ENCODE measurements around the gene SLC35D2. TPM values are rescaled to one million over a fixed set of nuclear protein-coding genes. Genes with fewer than 3 reads are reported as not detected.

Gene SLC35D2
- total RNA-seq, 1 donor from 2014 or later, result 19.0 TPM

DNA sequence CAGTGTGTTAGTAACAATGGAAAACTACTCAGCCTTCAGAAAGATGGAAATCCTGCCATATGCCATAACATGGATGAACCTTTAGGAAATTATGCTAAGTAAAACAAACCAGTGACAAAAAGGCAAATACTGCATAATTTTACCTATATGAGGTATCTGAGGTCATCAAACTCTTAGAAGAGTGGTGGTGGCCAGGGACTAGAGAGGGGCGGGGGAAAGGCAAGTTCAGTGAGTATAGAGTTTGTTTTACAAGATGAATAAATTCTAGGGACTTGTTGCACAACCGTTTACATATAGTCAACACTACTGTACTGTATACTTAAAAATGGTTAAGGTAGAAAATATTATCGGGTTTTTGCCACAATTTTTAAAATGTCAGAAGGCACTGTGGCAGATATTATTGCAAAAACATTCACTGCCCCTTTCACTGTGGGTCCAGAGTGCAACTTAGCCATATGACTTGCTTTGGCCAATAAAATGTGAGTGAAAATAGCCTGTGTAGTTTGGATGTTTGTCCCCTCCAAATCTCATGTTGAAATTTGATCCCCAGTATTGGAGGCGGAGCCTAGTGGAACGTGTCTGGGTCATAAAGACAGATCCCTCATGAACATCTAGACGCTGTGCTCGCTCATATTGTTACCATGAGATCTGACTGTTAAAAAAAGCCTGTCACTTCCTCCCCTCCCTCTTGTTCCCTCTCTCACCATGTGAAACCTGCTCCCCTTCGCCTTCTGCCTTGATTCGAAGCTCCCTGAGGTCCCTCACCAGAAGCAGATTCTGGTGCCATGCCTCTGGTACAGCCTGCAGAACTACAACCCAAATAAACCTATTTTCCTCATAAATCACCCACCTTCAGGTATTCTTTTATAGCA, 25.1 kb upstream of the SLC35D2 start:
- TF ChIP-seq, protein P1, sequence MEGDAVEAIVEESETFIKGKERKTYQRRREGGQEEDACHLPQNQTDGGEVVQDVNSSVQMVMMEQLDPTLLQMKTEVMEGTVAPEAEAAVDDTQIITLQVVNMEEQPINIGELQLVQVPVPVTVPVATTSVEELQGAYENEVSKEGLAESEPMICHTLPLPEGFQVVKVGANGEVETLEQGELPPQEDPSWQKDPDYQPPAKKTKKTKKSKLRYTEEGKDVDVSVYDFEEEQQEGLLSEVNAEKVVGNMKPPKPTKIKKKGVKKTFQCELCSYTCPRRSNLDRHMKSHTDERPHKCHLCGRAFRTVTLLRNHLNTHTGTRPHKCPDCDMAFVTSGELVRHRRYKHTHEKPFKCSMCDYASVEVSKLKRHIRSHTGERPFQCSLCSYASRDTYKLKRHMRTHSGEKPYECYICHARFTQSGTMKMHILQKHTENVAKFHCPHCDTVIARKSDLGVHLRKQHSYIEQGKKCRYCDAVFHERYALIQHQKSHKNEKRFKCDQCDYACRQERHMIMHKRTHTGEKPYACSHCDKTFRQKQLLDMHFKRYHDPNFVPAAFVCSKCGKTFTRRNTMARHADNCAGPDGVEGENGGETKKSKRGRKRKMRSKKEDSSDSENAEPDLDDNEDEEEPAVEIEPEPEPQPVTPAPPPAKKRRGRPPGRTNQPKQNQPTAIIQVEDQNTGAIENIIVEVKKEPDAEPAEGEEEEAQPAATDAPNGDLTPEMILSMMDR (conservative IDR thresholded peaks at IDR 0.05), result no peak
- Mint-ChIP-seq H3K4me1 (peaks cover 23% of the 10 kb centered on the region), H3K27ac (ENCODE audit: unreplicated experiment) (no peak overlapping the region), H3K4me3 (no peak overlapping the region), H3K36me3 (ENCODE audit: low read depth) (peaks cover 13% of the 10 kb centered on the region), H3K9me3 (no peaks in the 10 kb centered on the region), H3K27me3 (ENCODE audit: low read depth) (no peaks in the 10 kb centered on the region)
- DNase-seq (ENCODE audit: low read depth, low spot score), result no peak

DNA sequence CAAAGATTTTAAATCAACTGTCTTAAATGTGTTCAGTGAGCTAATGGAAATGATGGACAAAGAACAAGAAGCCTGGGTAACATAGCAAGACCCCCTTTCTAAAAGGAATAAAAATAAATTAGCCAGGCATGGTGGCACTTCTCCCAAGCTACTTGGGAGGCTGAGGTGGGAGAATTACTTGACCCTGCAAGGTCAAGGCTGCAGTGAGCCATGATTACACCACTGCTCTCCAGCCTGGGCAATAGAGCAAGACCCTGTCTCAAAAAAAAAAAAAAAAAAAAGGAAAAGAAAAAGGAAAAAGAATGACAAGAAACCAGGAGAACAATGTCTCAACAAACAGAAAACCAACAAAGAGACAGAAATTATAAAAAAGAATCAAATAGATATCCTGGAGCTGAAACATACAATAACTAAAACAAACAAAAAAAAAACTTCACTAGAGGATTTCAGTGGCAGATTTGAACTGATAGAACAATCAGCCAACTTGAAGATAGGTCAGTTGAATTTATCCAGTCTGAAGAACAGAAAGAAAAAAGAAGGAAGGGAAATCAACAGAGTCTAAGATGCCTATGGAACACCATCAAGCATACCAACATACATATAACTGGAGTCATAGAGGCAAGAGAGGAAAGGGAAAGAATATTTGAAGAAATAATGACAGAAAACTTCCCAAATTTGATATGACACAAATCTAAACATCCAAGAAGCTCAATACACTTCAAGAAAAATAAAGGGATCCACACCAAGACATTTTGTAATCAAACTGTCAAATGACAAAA, 16.8 kb upstream of the SLC35D2 start:
- Mint-ChIP-seq H3K27ac (ENCODE audit: unreplicated experiment) (no peak overlapping the region), H3K27me3 (ENCODE audit: low read depth) (no peaks in the 10 kb centered on the region), H3K4me3 (no peak overlapping the region), H3K9me3 (peaks cover 4% of the 10 kb centered on the region), H3K36me3 (ENCODE audit: low read depth) (peaks cover 17% of the 10 kb centered on the region), H3K4me1 (peaks cover 23% of the 10 kb centered on the region)
- TF ChIP-seq, protein P1 (conservative IDR thresholded peaks at IDR 0.05), result no peak
- DNase-seq (ENCODE audit: low read depth, low spot score), result no peak

DNA sequence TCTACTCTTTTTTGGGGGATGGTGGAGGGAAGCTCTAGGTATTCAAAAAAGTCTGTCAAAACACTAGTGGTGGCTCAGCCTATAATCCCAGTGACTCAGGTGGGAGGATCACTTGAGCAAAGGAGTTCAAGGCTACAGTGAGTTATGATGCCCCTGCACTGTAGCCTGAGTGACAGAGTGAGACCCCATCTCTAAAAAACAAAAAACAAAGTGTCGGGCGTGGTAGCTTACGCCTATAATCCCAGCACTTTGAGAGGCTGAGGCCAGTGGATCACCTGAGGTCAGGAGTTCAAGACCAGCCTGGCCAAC, 15.8 kb upstream of the SLC35D2 start:
- Mint-ChIP-seq H3K36me3 (ENCODE audit: low read depth) (peaks cover 20% of the 10 kb centered on the region), H3K27ac (ENCODE audit: unreplicated experiment) (no peak overlapping the region)

DNA sequence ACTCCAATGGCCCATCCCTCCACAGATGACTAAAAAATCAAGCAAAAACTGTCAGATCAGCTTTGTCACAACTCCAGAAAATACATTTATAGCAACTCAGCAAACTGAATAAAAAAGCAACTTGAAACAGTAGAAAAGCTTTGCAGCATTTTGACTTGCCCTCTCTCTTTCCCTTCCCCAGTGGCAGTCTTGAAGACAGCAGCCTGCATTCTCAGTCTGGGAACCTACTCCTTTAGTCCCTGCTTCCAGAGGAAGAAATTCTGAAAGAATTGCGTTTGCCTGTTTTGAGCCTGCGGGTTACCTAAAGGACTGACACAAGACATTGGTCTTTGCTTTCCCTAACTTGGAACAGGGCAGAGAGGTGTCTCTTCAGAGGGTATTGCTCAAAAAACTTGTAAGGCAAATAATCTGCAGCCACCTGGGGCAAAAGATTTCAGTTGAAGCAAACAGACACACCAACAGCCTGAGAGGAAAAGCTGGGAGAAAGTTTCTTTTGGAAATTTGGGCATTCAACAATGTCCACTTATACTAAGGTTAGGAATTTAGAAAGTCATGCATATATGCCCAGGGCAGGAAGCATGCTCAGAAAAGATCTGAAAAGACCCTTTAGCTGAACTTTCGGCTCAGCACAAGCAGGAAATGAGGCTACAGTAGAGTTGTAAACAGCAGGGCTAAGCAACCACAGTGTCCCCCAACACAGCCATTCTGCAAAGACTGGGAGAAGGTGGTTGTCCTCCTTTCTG, 15.2 kb upstream of the SLC35D2 start:
- DNase-seq (ENCODE audit: low read depth, low spot score), result no peak
- H3K27ac Mint-ChIP-seq (ENCODE audit: unreplicated experiment), result peak overlapping the region; percentile 75

More for the DNA sequence above, 15.8 kb upstream of the SLC35D2 start:
- Mint-ChIP-seq H3K9me3 (peaks cover 4% of the 10 kb centered on the region), H3K4me3 (no peak overlapping the region), H3K4me1 (peaks cover 26% of the 10 kb centered on the region), H3K27me3 (ENCODE audit: low read depth) (no peaks in the 10 kb centered on the region)
- DNase-seq (ENCODE audit: low read depth, low spot score), result no peak
- TF ChIP-seq, protein P1 (conservative IDR thresholded peaks at IDR 0.05), result no peak

DNA sequence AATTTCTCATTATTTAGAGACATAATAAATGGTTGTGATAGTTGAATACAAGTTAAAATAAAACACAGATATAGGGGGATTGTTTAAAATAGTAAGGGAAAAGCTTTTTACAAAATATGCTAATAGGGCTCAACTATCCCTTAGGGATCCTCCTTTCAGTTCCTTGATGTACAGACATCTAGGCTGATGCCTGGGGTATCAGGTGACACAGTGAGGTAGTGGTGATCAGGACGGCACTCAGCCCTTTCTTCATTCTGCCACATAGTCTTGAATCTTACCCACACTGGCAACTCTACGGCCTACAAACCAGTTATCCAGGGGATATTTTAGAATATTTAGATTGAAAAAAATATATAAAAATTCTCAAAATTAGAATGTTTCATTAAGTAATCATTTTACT, 12.5 kb upstream of the SLC35D2 start:
- Mint-ChIP-seq H3K4me3 (no peak overlapping the region), H3K27me3 (ENCODE audit: low read depth) (no peaks in the 10 kb centered on the region), H3K9me3 (peaks cover 4% of the 10 kb centered on the region), H3K4me1 (peaks cover 26% of the 10 kb centered on the region), H3K27ac (ENCODE audit: unreplicated experiment) (no peak overlapping the region), H3K36me3 (ENCODE audit: low read depth) (peaks cover 22% of the 10 kb centered on the region)
- no peak for DNase-seq (ENCODE audit: low read depth, low spot score)
- TF ChIP-seq, protein P1 (conservative IDR thresholded peaks at IDR 0.05), result no peak

More for the DNA sequence above, 15.2 kb upstream of the SLC35D2 start:
- TF ChIP-seq, protein P1 (conservative IDR thresholded peaks at IDR 0.05), result no peak
- Mint-ChIP-seq H3K36me3 (ENCODE audit: low read depth) (peaks cover 20% of the 10 kb centered on the region), H3K9me3 (peaks cover 4% of the 10 kb centered on the region), H3K4me1 (peaks cover 26% of the 10 kb centered on the region), H3K27me3 (ENCODE audit: low read depth) (no peaks in the 10 kb centered on the region), H3K4me3 (no peak overlapping the region)

Measured in neural crest cell (in vitro differentiated cells).